ENCODE data around the gene DLG2.

Gene DLG2

GRCh38 chr11:83409891-83410290, 2217.3 kb downstream of the DLG2 start:
- Histone ChIP-seq H3K9me3 (ENCODE audit: severe bottlenecking) (no peaks in the 10 kb centered on the region), H3K27ac (no peak overlapping the region), H3K4me3 (ENCODE audit: low read depth, low read length) (no peak overlapping the region), H3K27me3 (ENCODE audit: insufficient read depth, low read depth, severe bottlenecking) (no peaks in the 10 kb centered on the region), H3K36me3 (no peaks in the 10 kb centered on the region)
- DNase-seq: no peak
- TF ChIP-seq CTCF (IDR thresholded peaks at IDR 0.05; ENCODE audit: low read depth, low read length): no peak

- no peak overlapping the region for H3K4me3 ChIP-seq (ENCODE audit: low read depth, low read length)
- no peaks in the 10 kb centered on the region for H3K27me3 ChIP-seq (ENCODE audit: insufficient read depth, low read depth, severe bottlenecking)
- H3K27ac ChIP-seq: no peak overlapping the region
- H3K9me3 ChIP-seq (ENCODE audit: severe bottlenecking): no peaks in the 10 kb centered on the region
- no peaks in the 10 kb centered on the region for H3K36me3 ChIP-seq
- no peak for DNase-seq
- TF ChIP-seq CTCF (IDR thresholded peaks at IDR 0.05; ENCODE audit: low read depth, low read length): no peak
Observed at GRCh38 chr11:83409476-83409875, 2217.7 kb downstream of the DLG2 start.

- no peaks in the 10 kb centered on the region for H3K9me3 ChIP-seq (ENCODE audit: severe bottlenecking)
- H3K27ac ChIP-seq: no peak overlapping the region
- no peaks in the 10 kb centered on the region for H3K36me3 ChIP-seq
- no peak for DNase-seq
- H3K4me3 ChIP-seq (ENCODE audit: low read depth, low read length): no peak overlapping the region
- no peaks in the 10 kb centered on the region for H3K27me3 ChIP-seq (ENCODE audit: insufficient read depth, low read depth, severe bottlenecking)
- TF ChIP-seq CTCF (IDR thresholded peaks at IDR 0.05; ENCODE audit: low read depth, low read length): no peak
Observed at GRCh38 chr11:83408946-83409345, 2218.2 kb downstream of the DLG2 start.

Data from WERI-Rb-1 (cell line).